HG03196 (cell line): ENCODE measurements around the gene SYNE2.
"Not testable (repeated sequence)": the region's sequence is repeated elsewhere in the genome, so short reads cannot be mapped to it uniquely, and the experiment has no call there.

Source experiments
- ATAC-seq: cut with Tn5 transposase; IDR thresholded peaks from one replicate; pipeline ENCODE4 v1.9.1; 2021; ENCODE audit not compliant: unreplicated experiment

The SYNE2 gene

GRCh38 chr14:63852817-63853731, at the start of gene SYNE2:
Gene SYNE2 (plus strand): TSS chr14:63853004. CDS start chr14:63909149, 56,145 bp downstream.
- peak; percentile 81 for ATAC-seq

GRCh38 chr14:63803221-63803791, 49.5 kb upstream of the SYNE2 start:
- ATAC-seq = not testable (repeated sequence)

GRCh38 chr14:63806064-63806463, 46.7 kb upstream of the SYNE2 start:
- not testable (repeated sequence) for ATAC-seq

GRCh38 chr14:63811692-63812091, 41.1 kb upstream of the SYNE2 start:
- not testable (repeated sequence) for ATAC-seq

- no peak for ATAC-seq
Measured at GRCh38 chr14:63833728-63834127, 19.1 kb upstream of the SYNE2 start.

- no peak for ATAC-seq
Measured at GRCh38 chr14:63840981-63841380, 11.8 kb upstream of the SYNE2 start.

GRCh38 chr14:63843796-63844195, 9.0 kb upstream of the SYNE2 start:
- no peak for ATAC-seq

- ATAC-seq = no peak
Measured at GRCh38 chr14:63848890-63849289, 3.9 kb upstream of the SYNE2 start.

GRCh38 chr14:63852271-63852816, 460 bp upstream of the SYNE2 start:
- peak; percentile 5 for ATAC-seq

GRCh38 chr14:63853831-63854293, 1.1 kb downstream of the SYNE2 start:
- peak; percentile 30 for ATAC-seq

- no peak for ATAC-seq
Measured at GRCh38 chr14:63854330-63854729, 1.5 kb downstream of the SYNE2 start.

- ATAC-seq = no peak
Measured at GRCh38 chr14:63855281-63855680, 2.5 kb downstream of the SYNE2 start.

GRCh38 chr14:63857466-63858030, 4.7 kb downstream of the SYNE2 start:
- no peak for ATAC-seq

- ATAC-seq = no peak
Measured at GRCh38 chr14:63860146-63860545, 7.3 kb downstream of the SYNE2 start.

GRCh38 chr14:63862163-63862562, 9.4 kb downstream of the SYNE2 start:
- no peak for ATAC-seq

GRCh38 chr14:63863004-63863403, 10.2 kb downstream of the SYNE2 start:
- ATAC-seq = no peak

- peak; percentile 41 for ATAC-seq
Measured at GRCh38 chr14:63864775-63865174, 12.0 kb downstream of the SYNE2 start.

GRCh38 chr14:63867933-63868921, 15.4 kb downstream of the SYNE2 start:
- ATAC-seq = no peak

- peak; percentile 45 for ATAC-seq
Measured at GRCh38 chr14:63869940-63870752, 17.3 kb downstream of the SYNE2 start.

GRCh38 chr14:63870753-63871037, 17.9 kb downstream of the SYNE2 start:
- ATAC-seq = not testable (repeated sequence)
